Stimulated activated naive CD4-positive, alpha-beta T cell (primary cell): ENCODE results near the gene FGF8.
"Not testable (repeated sequence)": the region's sequence is repeated elsewhere in the genome, so short reads cannot be mapped to it uniquely, and the experiment has no call there.

Source experiments
- DNase-seq, 6 experiments: peaks; one replicate each; lab custom pipeline; 2025; lab: John Stamatoyannopoulos, UW

The FGF8 gene

DNA sequence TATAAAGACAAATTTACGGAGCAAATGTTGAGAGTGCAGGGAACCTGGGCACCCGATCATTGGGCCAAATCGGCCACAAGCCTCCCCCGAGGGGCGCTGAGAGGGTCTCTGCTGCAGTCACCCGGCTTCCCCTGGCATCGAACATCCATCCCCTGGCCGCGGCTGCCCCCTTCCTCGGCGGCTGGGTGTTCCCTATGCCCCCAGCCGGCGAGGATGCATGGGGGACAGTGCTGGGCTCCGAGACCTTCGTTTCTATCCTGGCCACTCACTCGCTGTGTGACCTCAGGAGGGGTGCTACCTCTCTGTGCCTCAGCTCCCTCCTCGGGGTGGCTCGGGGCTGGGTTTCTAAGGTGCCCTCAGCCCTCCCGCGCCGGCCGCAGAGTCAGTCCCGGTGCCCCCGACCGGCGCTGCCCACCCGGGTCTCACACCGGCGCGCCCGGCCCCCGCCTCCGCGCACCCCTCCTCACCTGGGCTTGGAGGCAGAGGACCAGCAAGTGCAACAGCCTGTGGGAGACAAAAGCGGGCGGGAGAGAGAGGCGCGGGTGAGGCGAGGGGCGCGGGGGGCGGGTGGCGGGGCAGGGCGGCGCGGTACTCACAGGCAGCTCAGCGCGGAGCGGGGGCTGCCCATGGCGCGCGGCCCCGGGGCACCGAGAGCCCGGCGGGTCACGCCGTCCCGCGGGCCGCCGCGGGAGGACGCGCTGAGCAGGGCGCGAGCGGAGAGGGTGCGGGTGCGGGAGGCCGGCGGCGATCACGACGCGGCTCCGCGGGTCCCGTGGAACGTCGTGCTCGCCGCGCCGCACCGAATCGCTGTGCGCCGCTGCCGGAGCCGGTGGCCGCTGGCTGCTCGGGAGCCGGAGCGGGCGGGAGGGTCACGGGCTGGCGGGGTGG is at the start of gene FGF8:
FGF8 (minus strand) TSS at position 842 of the 888 bp plus-strand sequence; CDS start at position 628, 214 bp downstream.
- DNase-seq: no peak

DNA sequence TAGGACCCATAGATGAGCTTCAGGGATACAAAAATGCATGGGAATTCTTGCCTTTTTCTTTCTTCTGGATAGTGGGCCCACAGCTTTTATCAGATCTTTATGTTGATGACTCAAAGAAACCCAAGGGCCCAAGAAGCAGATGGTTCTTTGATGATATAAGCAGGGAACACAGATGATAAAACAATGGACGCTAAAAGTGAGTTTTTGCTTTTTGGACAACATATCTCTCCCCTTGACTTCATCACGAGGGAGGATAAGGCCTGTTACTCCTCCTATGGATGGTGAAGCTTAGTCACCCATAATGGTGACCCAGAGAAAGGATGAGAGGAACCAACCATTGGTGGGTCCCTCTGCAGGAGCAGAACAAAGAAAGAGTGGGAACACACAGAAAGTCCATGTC is 48.8 kb upstream of the FGF8 start:
- no peak for DNase-seq

GRCh38 chr10:101818872-101819633 is 43.1 kb upstream of the FGF8 start:
- no peak for DNase-seq

DNA sequence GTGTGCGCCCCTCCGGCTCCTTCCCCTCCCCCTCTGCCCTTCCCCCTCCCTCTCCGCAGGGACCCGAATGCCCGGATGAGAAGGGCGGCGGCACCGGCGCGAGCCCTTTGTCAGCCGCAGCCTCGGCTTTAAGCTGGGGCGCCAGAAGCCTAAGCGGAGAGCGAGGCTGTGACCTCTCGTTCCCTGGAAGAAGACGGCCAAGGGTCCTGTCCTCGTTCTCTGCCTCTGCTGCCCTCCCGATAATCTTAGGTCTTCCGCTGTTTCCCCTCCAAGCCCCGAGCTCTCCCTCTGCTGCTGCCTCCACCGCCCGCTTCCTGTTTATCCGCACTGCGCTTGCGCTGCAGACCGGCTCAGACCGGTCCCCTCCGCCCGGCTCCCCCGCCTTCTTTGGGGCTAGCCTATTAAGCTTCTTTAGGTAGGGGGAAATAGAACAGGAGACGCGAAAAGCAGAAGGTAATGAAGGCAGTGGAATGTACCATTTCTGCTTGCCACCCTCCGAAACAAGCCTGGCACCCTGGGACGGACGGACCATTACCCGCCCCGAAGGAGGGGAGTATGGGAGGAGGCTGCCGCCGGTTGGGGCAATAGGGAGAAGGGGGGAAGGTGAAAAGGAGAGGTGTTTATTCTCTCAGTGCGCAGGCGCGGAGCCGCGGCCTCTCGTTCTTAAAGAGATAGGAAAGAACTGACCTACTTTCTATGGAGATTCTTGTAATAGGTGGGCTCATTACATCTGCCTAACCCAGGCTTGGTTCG is 42.4 kb upstream of the FGF8 start, which contains the start of gene OGA:
OGA (minus strand) TSS at position 326 of the 753 bp plus-strand sequence. CDS start 422 bp downstream, outside the sequence.
- DNase-seq: peak; percentile 98 to 100 (median 99)

DNA sequence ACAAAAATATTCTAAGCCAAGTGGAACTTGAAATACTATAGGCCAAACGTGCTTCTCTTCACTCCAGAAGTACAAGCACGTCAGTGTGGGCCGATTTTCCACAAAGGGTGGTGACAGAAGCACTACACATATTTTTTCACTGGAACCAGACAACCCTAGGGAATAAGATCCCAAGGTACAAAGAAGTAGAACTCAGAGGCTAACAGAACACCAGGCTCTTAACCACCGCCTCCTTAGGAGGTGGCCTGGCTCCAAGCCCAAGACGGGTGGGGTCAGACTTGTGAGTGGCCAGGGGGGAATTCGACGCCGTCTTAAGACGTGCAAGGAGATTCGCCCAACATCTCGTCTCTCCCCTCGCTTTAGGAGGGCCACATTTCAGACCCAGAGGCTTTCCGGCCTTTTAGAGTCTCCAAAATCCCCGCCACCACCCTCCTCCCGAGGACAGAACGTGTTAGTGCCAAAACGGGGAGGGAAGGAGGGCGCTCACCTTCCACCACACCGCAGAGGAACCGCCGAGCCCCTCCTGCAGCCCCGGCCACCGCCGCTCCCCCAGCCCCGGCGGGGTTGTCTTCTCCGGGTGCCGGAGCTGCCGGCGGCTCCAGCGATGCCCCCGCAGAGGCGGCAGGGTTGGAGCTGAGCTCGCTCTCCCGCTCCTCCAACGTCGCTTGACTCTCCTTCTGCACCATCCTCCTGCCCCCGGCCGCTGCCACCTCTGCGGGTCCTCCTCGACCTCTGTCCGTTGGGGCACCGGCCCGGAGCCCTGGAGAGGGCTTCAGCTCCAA is 41.6 kb upstream of the FGF8 start:
- DNase-seq: peak in 3 of 6 experiments; percentile 33 to 48 (median 39)

- DNase-seq: no peak
These were observed 41.0 kb upstream of the FGF8 start for GRCh38 chr10:101816913-101817336.

- no peak for DNase-seq
These were observed 40.5 kb upstream of the FGF8 start for GRCh38 chr10:101816376-101816775.

GRCh38 chr10:101814466-101815071 is 38.7 kb upstream of the FGF8 start:
- DNase-seq: peak in 1 of 6 experiments; percentile 14

GRCh38 chr10:101812606-101813005 is 36.7 kb upstream of the FGF8 start:
- DNase-seq: no peak

DNA sequence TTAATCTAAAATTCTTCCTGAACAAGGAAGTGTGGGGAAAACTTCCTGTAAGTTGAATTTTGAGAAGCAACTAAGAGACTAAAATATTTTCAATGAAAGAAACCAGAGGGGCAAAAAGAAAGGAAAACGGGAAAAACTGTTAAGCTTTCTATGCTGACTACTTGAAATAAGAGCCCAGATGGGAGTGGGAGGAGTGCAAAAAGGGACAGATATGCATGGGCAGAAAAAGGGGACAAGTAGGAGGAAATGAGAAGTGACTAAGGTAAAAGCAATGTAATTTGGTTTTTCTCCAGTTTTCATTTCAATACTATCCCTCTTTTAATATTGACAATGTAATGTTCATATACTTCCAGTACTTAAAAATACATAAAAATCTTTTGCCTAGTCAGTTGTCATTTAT is 31.2 kb upstream of the FGF8 start:
- no peak for DNase-seq

- DNase-seq: no peak
These were observed 27.6 kb upstream of the FGF8 start for GRCh38 chr10:101803511-101803910.

GRCh38 chr10:101797403-101798059 is 21.6 kb upstream of the FGF8 start:
- no peak for DNase-seq

GRCh38 chr10:101793526-101793925 is 17.6 kb upstream of the FGF8 start:
- DNase-seq: no peak

DNA sequence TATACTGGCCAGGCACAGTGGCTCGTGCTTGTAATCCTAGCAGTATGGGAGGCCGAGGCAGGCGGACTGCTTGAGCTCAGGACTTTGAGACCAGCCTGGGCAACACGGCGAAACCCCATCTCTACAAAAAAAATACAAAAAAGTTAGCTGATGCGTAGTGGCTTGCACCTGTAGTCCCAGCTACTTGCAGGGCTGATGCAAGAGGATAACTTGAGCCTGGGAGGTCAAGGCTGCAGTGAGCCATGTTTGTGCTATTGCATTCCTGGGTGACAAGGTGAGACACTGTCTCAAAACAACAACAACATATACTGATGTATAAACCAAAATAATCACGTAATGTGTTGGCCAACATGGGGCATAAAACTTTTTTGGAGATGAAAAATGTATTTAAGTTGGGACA is 13.8 kb upstream of the FGF8 start:
- no peak for DNase-seq

- not testable (repeated sequence) for DNase-seq
These were observed 13.3 kb upstream of the FGF8 start for GRCh38 chr10:101789231-101789630.

GRCh38 chr10:101785801-101786200 is 9.9 kb upstream of the FGF8 start:
- no peak for DNase-seq

DNA sequence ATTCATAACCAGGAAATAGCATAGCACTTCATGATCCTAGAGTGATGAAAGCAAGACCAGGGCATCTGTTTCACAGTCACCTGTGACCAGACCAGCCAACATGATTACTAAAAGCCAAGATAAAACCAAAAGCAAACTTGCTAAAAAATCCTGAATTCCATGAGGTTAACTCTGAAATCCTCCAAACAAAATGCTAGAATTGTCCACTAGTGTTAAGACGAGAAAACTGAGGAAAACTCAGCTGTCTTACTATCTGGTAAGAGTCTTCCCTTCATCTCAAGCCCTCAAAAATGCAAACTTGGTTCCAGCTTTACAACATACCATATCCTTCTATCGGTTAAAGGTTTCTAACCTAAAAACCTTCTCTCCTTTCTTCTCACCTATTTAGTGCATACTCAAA is 8.6 kb upstream of the FGF8 start:
- no peak for DNase-seq

GRCh38 chr10:101783736-101784118 is 7.8 kb upstream of the FGF8 start:
- DNase-seq: peak in 1 of 6 experiments; percentile 47

DNA sequence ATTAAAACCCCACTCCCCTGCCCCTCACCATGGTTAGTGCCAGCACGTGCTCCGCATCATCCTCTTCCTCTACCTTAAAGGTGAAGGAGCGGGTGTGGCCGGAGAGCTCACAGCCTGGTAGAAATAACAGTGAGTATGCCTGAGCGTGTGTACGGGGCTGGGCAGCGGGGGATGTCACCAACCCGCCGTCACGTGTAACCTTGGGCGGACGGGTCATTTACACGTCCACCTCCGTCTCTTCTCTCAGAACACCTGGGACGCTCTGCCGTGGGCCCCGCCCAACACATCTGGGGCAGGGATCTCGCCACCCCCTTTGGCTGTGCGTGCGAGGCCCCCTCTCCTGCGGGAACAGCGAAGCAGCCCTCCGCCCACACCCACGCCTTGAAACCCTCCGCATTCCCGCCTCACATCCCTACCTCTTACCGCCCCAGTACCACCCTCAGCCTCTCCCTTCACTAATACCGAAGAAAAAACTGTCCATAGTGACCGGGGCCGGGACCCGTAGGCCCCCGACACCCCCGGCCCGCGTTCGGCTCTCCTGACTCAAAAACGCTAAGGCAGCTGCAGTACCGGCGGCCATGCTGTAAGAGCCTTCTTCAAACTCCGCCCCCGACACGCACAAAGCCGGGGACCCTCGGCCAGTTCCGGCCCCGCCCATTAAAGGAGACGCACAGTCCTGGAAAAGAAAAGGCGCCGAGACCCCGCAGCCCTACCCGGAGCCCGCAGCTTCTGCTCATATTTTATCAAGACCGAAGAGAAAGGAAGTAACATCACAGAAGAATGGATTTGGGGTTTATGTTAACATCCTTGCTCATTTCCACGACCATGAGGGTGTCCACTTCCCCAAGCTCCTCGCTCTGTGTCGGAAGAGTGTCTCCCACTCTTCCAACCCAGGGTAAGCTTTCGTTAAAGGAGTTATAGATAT is 7.2 kb upstream of the FGF8 start, which contains the start of gene NPM3:
NPM3 (minus strand) TSS at position 636 of the 925 bp plus-strand sequence; CDS start at position 580, 56 bp downstream.
- DNase-seq: peak; percentile 62 to 76 (median 74)
